ENCODE results near the gene IZUMO2. TPM values are rescaled to one million over a fixed set of nuclear protein-coding genes. Genes with fewer than 3 reads are reported as not detected.
"Not testable (repeated sequence)": the region's sequence is repeated elsewhere in the genome, so short reads cannot be mapped to it uniquely, and the experiment has no call there.

Gene IZUMO2
- polyA plus RNA-seq, 1 donor from 2014 or later = not detected

DNA sequence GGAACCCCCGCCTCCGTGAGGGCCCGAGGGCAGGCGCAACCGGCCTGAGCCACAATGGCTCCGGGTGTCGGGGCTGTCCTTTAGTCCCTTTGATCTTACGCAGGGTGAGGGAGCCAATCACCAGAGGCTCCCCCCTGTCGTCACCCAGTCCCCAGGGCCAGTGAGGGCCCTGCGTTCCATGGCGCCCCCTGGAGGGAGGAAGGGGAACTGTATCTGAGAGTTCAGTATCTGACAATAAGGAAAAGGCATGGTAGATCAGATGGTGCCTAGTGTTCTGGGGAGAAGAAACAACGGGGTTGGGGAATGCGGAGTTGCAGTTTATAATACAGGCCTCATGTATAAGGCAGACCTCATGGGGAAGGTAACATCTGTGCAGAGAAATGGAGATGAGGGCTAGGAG is 59.1 kb downstream of the IZUMO2 start:
- H3K36me3 ChIP-seq (ENCODE audit: insufficient read depth, low read length); H3F3A ChIP-seq (ENCODE audit: insufficient read depth, low read length, poor library complexity, severe bottlenecking); H2AFZ ChIP-seq (ENCODE audit: low read depth, low read length); H3K4me2 ChIP-seq (ENCODE audit: low read length); H3K4me3 ChIP-seq (ENCODE audit: low read length); H3K9me3 ChIP-seq (ENCODE audit: low read length); H3K79me2 ChIP-seq (replicated peaks; ENCODE audit: insufficient read depth, low read length); H3K9ac ChIP-seq (ENCODE audit: low read length); H4K20me1 ChIP-seq (ENCODE audit: insufficient read depth); H3K27me3 ChIP-seq (ENCODE audit: insufficient read depth, low read depth, low read length); H3K9me2 ChIP-seq (ENCODE audit: insufficient read depth, low read length); H3K27ac ChIP-seq (ENCODE audit: low read length): not testable (repeated sequence)

DNA sequence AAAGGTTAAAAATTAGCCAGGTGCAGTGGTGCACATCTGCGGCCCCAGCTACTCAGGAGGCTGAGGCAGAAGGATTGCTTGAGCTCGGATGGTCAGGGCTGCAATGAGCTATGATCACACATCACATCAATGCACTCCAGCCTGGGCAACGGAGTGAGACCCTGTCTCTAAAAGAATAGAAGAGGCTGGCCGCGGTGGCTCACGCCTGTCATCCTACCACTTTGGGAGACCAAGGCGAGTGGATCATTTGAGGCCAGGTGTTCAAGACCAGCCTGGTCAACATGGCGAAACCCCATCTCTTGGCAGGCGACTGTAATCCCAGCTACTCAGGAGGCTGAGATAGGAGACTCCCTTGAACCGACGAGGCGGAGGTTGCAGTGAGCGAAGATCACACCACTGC is 59.7 kb downstream of the IZUMO2 start:
- H2AFZ ChIP-seq (ENCODE audit: low read depth, low read length); H3K9ac ChIP-seq (ENCODE audit: low read length); H3F3A ChIP-seq (ENCODE audit: insufficient read depth, low read length, poor library complexity, severe bottlenecking); H4K20me1 ChIP-seq (ENCODE audit: insufficient read depth); H3K27ac ChIP-seq (ENCODE audit: low read length); H3K9me2 ChIP-seq (ENCODE audit: insufficient read depth, low read length); H3K4me2 ChIP-seq (ENCODE audit: low read length); H3K4me3 ChIP-seq (ENCODE audit: low read length); H3K79me2 ChIP-seq (replicated peaks; ENCODE audit: insufficient read depth, low read length); H3K27me3 ChIP-seq (ENCODE audit: insufficient read depth, low read depth, low read length); H3K36me3 ChIP-seq (ENCODE audit: insufficient read depth, low read length); H3K9me3 ChIP-seq (ENCODE audit: low read length): not testable (repeated sequence)

Other genes starting within 250 kb of the IZUMO2 start
- gene ATF5, start 234.1 kb downstream of the IZUMO2 start, polyA plus RNA-seq = 16.1 and 18.9 TPM in 2 replicates
- gene NUP62, start 233.8 kb downstream of the IZUMO2 start, polyA plus RNA-seq = 24.9 and 32.2 TPM in 2 replicates
- not detected in 2 replicates for gene SIGLEC11, start 202.1 kb downstream of the IZUMO2 start, polyA plus RNA-seq
- gene VRK3, start 137.9 kb downstream of the IZUMO2 start, polyA plus RNA-seq = 35.3 and 47.3 TPM in 2 replicates
- 8.4 and 11.7 TPM in 2 replicates for gene ZNF473, start 137.3 kb downstream of the IZUMO2 start, polyA plus RNA-seq
- gene MYH14, start 40.3 kb upstream of the IZUMO2 start, polyA plus RNA-seq = not detected in 2 replicates
- 0.97 and 1.1 TPM in 2 replicates for gene KCNC3, start 166.1 kb upstream of the IZUMO2 start, polyA plus RNA-seq
- gene NAPSA, start 202.4 kb upstream of the IZUMO2 start, polyA plus RNA-seq = 2.2 TPM in 1 of 2 replicates, not detected in the other
- gene NR1H2, start 213.2 kb upstream of the IZUMO2 start, polyA plus RNA-seq = 18.5 and 27.7 TPM in 2 replicates
- 13.1 and 20.2 TPM in 2 replicates for gene POLD1, start 221.1 kb upstream of the IZUMO2 start, polyA plus RNA-seq

Measured in neural cell (in vitro differentiated cells).